ENCODE results near the gene SHISA8. TPM values are rescaled to one million over a fixed set of nuclear protein-coding genes. Genes with fewer than 3 reads are reported as not detected.

Gene SHISA8
- total RNA-seq, 2 experiments from 2014 or later, result 0.74 TPM; not detected in 1

GRCh38 chr22:41876275-41876674, 38.6 kb downstream of the SHISA8 start:
- ChIA-PET CTCF (ENCODE audit: unreplicated experiment) (no interaction called here), POLR2A (interaction anchor here (0.6 kb wide), 1 partner anchor 225 kb away, joined by 6 read pairs; no protein-coding TSS in a partner anchor)
- no peaks in the 10 kb centered on the region for H4K20me1 ChIP-seq (ENCODE audit: insufficient read depth, low read length)
- H2AFZ ChIP-seq (ENCODE audit: low read length), result no peak overlapping the region
- no peaks in the 10 kb centered on the region for H3K4me1 ChIP-seq (ENCODE audit: insufficient read depth, low read length, poor library complexity, severe bottlenecking)
- TF ChIP-seq CTCF (conservative IDR thresholded peaks at IDR 0.05; ENCODE audit: low read length) (no peak), EZH2phosphoT487 (IDR thresholded peaks at IDR 0.05; ENCODE audit: borderline replicate concordance, low read depth, low read length) (no peak)
- intact Hi-C loops (cut with micrococcal nuclease; ENCODE audit: unreplicated experiment), result no loop called here
- no peak overlapping the region for H3K4me2 ChIP-seq (ENCODE audit: low read length)
- no peaks in the 10 kb centered on the region for H3K9me3 ChIP-seq (ENCODE audit: low read length)
- H3K9me2 ChIP-seq (ENCODE audit: insufficient read depth, low read length), result no peaks in the 10 kb centered on the region
- H3K27ac ChIP-seq (ENCODE audit: low read depth, low read length, poor library complexity, severe bottlenecking), result no peak overlapping the region
- BruUV-seq (replicated peaks), result no TSS peak
- DNase-seq (ENCODE audit: low spot score), result no peak
- peaks cover 99% of the 10 kb centered on the region for H3K36me3 ChIP-seq (ENCODE audit: insufficient read depth, low read length)
- H3K79me2 ChIP-seq (ENCODE audit: insufficient read depth, low read depth, low read length), result no peaks in the 10 kb centered on the region
- no peak overlapping the region for H3K4me3 ChIP-seq (ENCODE audit: low read depth, low read length, poor library complexity, severe bottlenecking)

GRCh38 chr22:41875531-41876270, 39.2 kb downstream of the SHISA8 start:
- no TSS peak for BruUV-seq (replicated peaks)
- H3K27ac ChIP-seq (ENCODE audit: low read depth, low read length, poor library complexity, severe bottlenecking), result no peak overlapping the region
- POLR2A ChIA-PET, result no interaction called here
- no peak overlapping the region for H3K4me3 ChIP-seq (ENCODE audit: low read depth, low read length, poor library complexity, severe bottlenecking)
- TF ChIP-seq CTCF (conservative IDR thresholded peaks at IDR 0.05; ENCODE audit: low read length), result no peak
- no peaks in the 10 kb centered on the region for H3K79me2 ChIP-seq (ENCODE audit: insufficient read depth, low read depth, low read length)
- CTCF ChIA-PET (ENCODE audit: unreplicated experiment), result no interaction called here
- no peak overlapping the region for H3K4me2 ChIP-seq (ENCODE audit: low read length)
- no peaks in the 10 kb centered on the region for H3K9me3 ChIP-seq (ENCODE audit: low read length)
- no peaks in the 10 kb centered on the region for H3K4me1 ChIP-seq (ENCODE audit: insufficient read depth, low read length, poor library complexity, severe bottlenecking)
- peaks cover 99% of the 10 kb centered on the region for H3K36me3 ChIP-seq (ENCODE audit: insufficient read depth, low read length)
- no peaks in the 10 kb centered on the region for H4K20me1 ChIP-seq (ENCODE audit: insufficient read depth, low read length)
- intact Hi-C loops (cut with micrococcal nuclease; ENCODE audit: unreplicated experiment), result no loop called here
- no peaks in the 10 kb centered on the region for H3K9me2 ChIP-seq (ENCODE audit: insufficient read depth, low read length)
- no peak overlapping the region for H2AFZ ChIP-seq (ENCODE audit: low read length)
- DNase-seq (ENCODE audit: low spot score), result no peak

GRCh38 chr22:41874090-41874489, 40.8 kb downstream of the SHISA8 start:
- no peak overlapping the region for H2AFZ ChIP-seq (ENCODE audit: low read length)
- H3K9me2 ChIP-seq (ENCODE audit: insufficient read depth, low read length), result no peaks in the 10 kb centered on the region
- DNase-seq (ENCODE audit: low spot score), result no peak
- H3K79me2 ChIP-seq (ENCODE audit: insufficient read depth, low read depth, low read length), result no peaks in the 10 kb centered on the region
- H3K27ac ChIP-seq (ENCODE audit: low read depth, low read length, poor library complexity, severe bottlenecking), result no peak overlapping the region
- H3K4me2 ChIP-seq (ENCODE audit: low read length), result no peak overlapping the region
- POLR2A ChIA-PET, result no interaction called here
- CTCF ChIA-PET (ENCODE audit: unreplicated experiment), result no interaction called here
- H3K9me3 ChIP-seq (ENCODE audit: low read length), result no peaks in the 10 kb centered on the region
- no peaks in the 10 kb centered on the region for H4K20me1 ChIP-seq (ENCODE audit: insufficient read depth, low read length)
- TF ChIP-seq CTCF (conservative IDR thresholded peaks at IDR 0.05; ENCODE audit: low read length) (no peak), EZH2phosphoT487 (IDR thresholded peaks at IDR 0.05; ENCODE audit: borderline replicate concordance, low read depth, low read length) (no peak)
- BruUV-seq (replicated peaks), result no TSS peak
- no peak overlapping the region for H3K4me3 ChIP-seq (ENCODE audit: low read depth, low read length, poor library complexity, severe bottlenecking)
- no peaks in the 10 kb centered on the region for H3K4me1 ChIP-seq (ENCODE audit: insufficient read depth, low read length, poor library complexity, severe bottlenecking)
- H3K36me3 ChIP-seq (ENCODE audit: insufficient read depth, low read length), result peaks cover 99% of the 10 kb centered on the region
- intact Hi-C loops (cut with micrococcal nuclease; ENCODE audit: unreplicated experiment), result no loop called here
